Gastroesophageal sphincter (tissue), 3 donors: Measurements from ENCODE around the gene NME4.

Source experiments
- CTCF ChIP-seq, 4 experiments: fragments of 200-600 bp in 2 of 4; fragments of 450-650 bp in 2 of 4; sonication (generic) in 1 of 4; IDR thresholded peaks; one replicate each; pipeline ENCODE4 v1.5.1; 2017 to 2019; ENCODE audit warnings: antibody characterized with exemption in 4 of 4, mild to moderate bottlenecking in 2 of 4, moderate library complexity in 2 of 4
- EP300 ChIP-seq: sonication (generic); formaldehyde crosslinking; IDR thresholded peaks from one replicate; pipeline ENCODE4 v1.6.1; 2017; ENCODE audit warnings: antibody characterized with exemption, mild to moderate bottlenecking
- POLR2A ChIP-seq, 2 donors: fragments of 450-650 bp; IDR thresholded peaks; one replicate each; pipeline ENCODE4 v1.6.1; 2017; ENCODE audit warnings: antibody characterized with exemption in 2 of 2, mild to moderate bottlenecking in 2 of 2, moderate library complexity in 1 of 2
- POLR2AphosphoS5 ChIP-seq: sonication (generic); formaldehyde crosslinking; IDR thresholded peaks from one replicate; pipeline ENCODE4 v1.6.1; 2017; ENCODE audit warnings: antibody characterized with exemption

- TF ChIP-seq CTCF (IDR thresholded peaks at IDR 0.05) (no peak), EP300 (no peak), POLR2AphosphoS5 (no peak), POLR2A (IDR thresholded peaks at IDR 0.05) (no peak)
These were observed 29.3 kb downstream of the NME4 start for GRCh38 chr16:426115-426905.
